Measurements from ENCODE around the gene PLTP. TPM values are rescaled to one million over a fixed set of nuclear protein-coding genes. Genes with fewer than 3 reads are reported as not detected.
A peak's percentile ranks its signal among the peaks of the same experiment; 100 is the strongest.

Gene PLTP
- total RNA-seq, 4 donors from 2014 or later = 31.2 to 221 (median 113) TPM

DNA sequence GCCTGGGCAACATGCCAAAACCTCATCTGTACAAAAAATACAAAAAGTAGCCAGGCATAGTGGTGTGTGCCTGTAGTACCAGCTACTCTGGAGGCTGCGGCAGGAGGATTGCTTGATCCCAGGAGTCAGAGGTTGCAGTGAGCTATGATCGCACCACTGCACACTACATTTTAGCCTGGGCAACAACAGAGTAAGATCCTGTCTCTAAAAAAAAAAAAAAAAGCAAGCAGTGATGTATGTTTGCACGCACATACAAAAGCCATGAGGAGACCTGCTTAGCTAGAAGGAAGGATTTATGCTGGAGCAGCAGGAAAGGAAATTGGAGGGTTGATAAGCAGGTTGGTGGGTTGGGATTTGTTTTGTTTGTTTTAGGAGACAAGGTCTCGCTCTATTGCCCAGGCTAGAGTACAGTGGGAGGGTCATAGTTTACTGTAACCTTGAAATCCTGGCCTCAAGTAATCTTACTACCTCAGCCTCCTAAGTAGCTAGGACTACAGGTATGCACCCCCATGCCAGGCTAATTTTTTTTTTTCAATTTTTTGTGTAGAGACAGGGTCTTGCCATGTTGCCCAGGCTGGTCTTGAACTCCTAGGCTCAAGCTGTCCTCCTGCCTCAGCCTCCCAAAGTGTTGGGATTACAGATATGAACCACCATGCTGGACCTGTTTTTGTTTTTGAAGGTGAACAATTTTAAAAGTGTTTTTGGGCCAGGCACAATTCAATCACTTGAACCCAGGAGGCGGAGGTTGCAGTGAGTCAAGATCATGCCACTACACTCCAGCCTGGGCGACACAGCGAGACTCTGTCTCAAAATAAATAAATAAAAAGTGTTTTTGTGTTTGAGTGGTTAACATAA is 50.5 kb downstream of the PLTP start:
- Histone ChIP-seq H3K4me1 (peaks cover 0 to 3% of the 10 kb centered on the region in 2 donors), H3K27me3 (no peaks in the 10 kb centered on the region), H3K4me3 (no peak overlapping the region), H3K27ac (no peak overlapping the region), H3K36me3 (no peaks in the 10 kb centered on the region), H3K9me3 (no peaks in the 10 kb centered on the region)
- TF ChIP-seq POLR2A (IDR thresholded peaks at IDR 0.05) = no peak
- no peak for TF ChIP-seq CTCF (IDR thresholded peaks at IDR 0.05)
- intact Hi-C loops (cut with DNase I; ENCODE audit: low total_unique reads) = no loop called here
- DNase-seq = no peak

- peaks cover 0 to 10% of the 10 kb centered on the region in 2 donors for H3K4me1 ChIP-seq
- TF ChIP-seq POLR2A (IDR thresholded peaks at IDR 0.05) = no peak
- TF ChIP-seq CTCF (IDR thresholded peaks at IDR 0.05) = no peak
- intact Hi-C loops (cut with DNase I; ENCODE audit: low total_unique reads) = no loop called here
- DNase-seq = no peak
- H3K27me3 ChIP-seq = no peaks in the 10 kb centered on the region
- H3K27ac ChIP-seq = no peak overlapping the region
- H3K9me3 ChIP-seq = no peaks in the 10 kb centered on the region
- no peaks in the 10 kb centered on the region for H3K36me3 ChIP-seq
- no peak overlapping the region for H3K4me3 ChIP-seq
Measured at GRCh38 chr20:45860560-45861220, 51.3 kb downstream of the PLTP start.

DNA sequence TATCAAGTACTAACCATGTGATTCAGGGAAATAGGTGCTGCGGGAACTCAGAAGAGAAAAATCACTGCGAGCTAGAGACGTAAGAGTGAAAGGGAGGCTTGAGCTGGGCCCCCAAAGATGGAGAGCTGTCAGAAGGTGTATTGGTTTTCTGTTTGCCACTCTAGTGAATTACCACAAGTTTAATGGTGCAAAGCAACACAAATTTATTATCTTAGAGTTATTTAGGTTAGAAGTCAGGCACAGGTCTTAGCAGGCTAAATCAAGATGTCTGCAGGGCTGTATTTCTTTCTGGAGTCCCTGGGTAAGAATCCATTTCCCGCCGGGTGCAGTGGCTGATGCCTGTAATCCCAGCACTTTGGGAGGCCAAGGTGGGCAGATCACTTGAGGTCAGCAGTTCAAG is 52.0 kb downstream of the PLTP start:
- H3K4me3 ChIP-seq = no peak overlapping the region
- intact Hi-C loops (cut with DNase I; ENCODE audit: low total_unique reads) = no loop called here
- no peak overlapping the region for H3K27ac ChIP-seq

GRCh38 chr20:45857882-45858216 is 54.1 kb downstream of the PLTP start:
- intact Hi-C loops (cut with DNase I; ENCODE audit: low total_unique reads) = no loop called here
- peak overlapping the region; percentile 61 to 79 for H3K27ac ChIP-seq
- DNase-seq = no peak
- peak overlapping the region; percentile 71 to 94 for H3K4me3 ChIP-seq
- H3K4me1 ChIP-seq = peaks cover 8 to 10% of the 10 kb centered on the region in 2 donors
- no peaks in the 10 kb centered on the region for H3K36me3 ChIP-seq
- H3K9me3 ChIP-seq = no peaks in the 10 kb centered on the region
- TF ChIP-seq CTCF (IDR thresholded peaks at IDR 0.05) (no peak), POLR2A (IDR thresholded peaks at IDR 0.05) (no peak)
- H3K27me3 ChIP-seq = no peaks in the 10 kb centered on the region

More for the DNA sequence above, 52.0 kb downstream of the PLTP start:
- no peak for DNase-seq
- Histone ChIP-seq H3K36me3 (no peaks in the 10 kb centered on the region), H3K4me1 (peaks cover 5 to 10% of the 10 kb centered on the region in 2 donors), H3K27me3 (no peaks in the 10 kb centered on the region), H3K9me3 (no peaks in the 10 kb centered on the region)
- TF ChIP-seq POLR2A (IDR thresholded peaks at IDR 0.05) = no peak
- TF ChIP-seq CTCF (IDR thresholded peaks at IDR 0.05) = no peak
